Stimulated activated naive B cell treated with anti-CD40 and anti-IgM and Interleukin-4, amounts not matched to agents 10 μg/mL and 1 μg/mL and 100 μg/mL, for 72 hours (primary cell): ENCODE measurements around the gene CHAT.
A peak's percentile ranks its signal among the peaks of the same experiment; 100 is the strongest.

Experiments used
- ATAC-seq, 2 donors: fragments of 150-1000 bp; cut with Tn5 transposase; replicated peaks; 2 replicates each; pipeline ENCODE4 v1.10.0; 2021; ENCODE audit warnings: moderate library complexity in 1 of 2
- DNase-seq: peaks from one replicate; pipeline ENCODE4 v3.0.0; 2021
- H3K27ac Mint-ChIP-seq: one replicate; pipeline ENCODE4 v1.8.0; 2022; ENCODE audit warnings: mild to moderate bottlenecking, mixed read lengths
- H3K27me3 Mint-ChIP-seq, 2 donors: one replicate each; pipeline ENCODE4 v1.8.0; 2022; ENCODE audit warnings: mixed read lengths in 2 of 2
- H3K36me3 Mint-ChIP-seq, 2 donors: one replicate each; pipeline ENCODE4 v1.8.0; 2022; ENCODE audit warnings: mixed read lengths in 2 of 2, mild to moderate bottlenecking in 1 of 2
- H3K4me1 Mint-ChIP-seq, 2 donors: one replicate each; pipeline ENCODE4 v1.8.0; 2022; ENCODE audit warnings: mixed read lengths in 2 of 2, mild to moderate bottlenecking in 1 of 2
- H3K4me3 Mint-ChIP-seq, 2 donors: one replicate each; pipeline ENCODE4 v1.8.0; 2022; ENCODE audit warnings: mild to moderate bottlenecking in 2 of 2, mixed read lengths in 2 of 2, moderate library complexity in 1 of 2
- H3K9me3 Mint-ChIP-seq, 2 donors: one replicate each; pipeline ENCODE4 v1.8.0; 2022; ENCODE audit warnings: mixed read lengths in 2 of 2, mild to moderate bottlenecking in 1 of 2

The CHAT gene

GRCh38 chr10:49643241-49644034, 29.6 kb downstream of the CHAT start:
- Mint-ChIP-seq H3K27me3 (peaks cover 28 to 29% of the 10 kb centered on the region in 2 donors), H3K4me3 (no peak overlapping the region), H3K27ac (no peak overlapping the region), H3K4me1 (no peaks in the 10 kb centered on the region), H3K9me3 (no peaks in the 10 kb centered on the region), H3K36me3 (no peaks in the 10 kb centered on the region)
- ATAC-seq (no peak), DNase-seq (no peak)

GRCh38 chr10:49644035-49644646, 30.3 kb downstream of the CHAT start:
- H3K4me3 Mint-ChIP-seq, result no peak overlapping the region
- ATAC-seq (no peak), DNase-seq (no peak)
- no peaks in the 10 kb centered on the region for H3K9me3 Mint-ChIP-seq
- peaks cover 0 to 1% of the 10 kb centered on the region in 2 donors for H3K4me1 Mint-ChIP-seq
- no peak overlapping the region for H3K27ac Mint-ChIP-seq
- H3K36me3 Mint-ChIP-seq, result no peaks in the 10 kb centered on the region
- peaks cover 28 to 29% of the 10 kb centered on the region in 2 donors for H3K27me3 Mint-ChIP-seq

GRCh38 chr10:49645417-49645816, 31.6 kb downstream of the CHAT start:
- Mint-ChIP-seq H3K4me3 (no peak overlapping the region), H3K9me3 (no peaks in the 10 kb centered on the region), H3K27me3 (peaks cover 22 to 28% of the 10 kb centered on the region in 2 donors), H3K36me3 (no peaks in the 10 kb centered on the region), H3K27ac (no peak overlapping the region), H3K4me1 (peaks cover 8% of the 10 kb centered on the region in 2 donors)
- DNase-seq (no peak), ATAC-seq (no peak)

- Mint-ChIP-seq H3K36me3 (no peaks in the 10 kb centered on the region), H3K27ac (no peak overlapping the region), H3K27me3 (peaks cover 26 to 27% of the 10 kb centered on the region in 2 donors), H3K4me3 (no peak overlapping the region), H3K4me1 (peaks cover 8% of the 10 kb centered on the region in 2 donors), H3K9me3 (no peaks in the 10 kb centered on the region)
- ATAC-seq (no peak), DNase-seq (no peak)
These were observed 32.3 kb downstream of the CHAT start for GRCh38 chr10:49645871-49646870.

GRCh38 chr10:49647554-49647953, 33.7 kb downstream of the CHAT start:
- Mint-ChIP-seq H3K27ac (no peak overlapping the region), H3K36me3 (no peaks in the 10 kb centered on the region), H3K4me1 (peaks cover 8% of the 10 kb centered on the region in 2 donors), H3K27me3 (peaks cover 21 to 22% of the 10 kb centered on the region in 2 donors), H3K4me3 (no peak overlapping the region), H3K9me3 (no peaks in the 10 kb centered on the region)
- ATAC-seq (no peak), DNase-seq (no peak)

GRCh38 chr10:49647985-49648795, 34.4 kb downstream of the CHAT start:
- H3K4me1 Mint-ChIP-seq, result peaks cover 8 to 10% of the 10 kb centered on the region in 2 donors
- H3K27ac Mint-ChIP-seq, result no peak overlapping the region
- DNase-seq (no peak), ATAC-seq (no peak)
- H3K9me3 Mint-ChIP-seq, result no peaks in the 10 kb centered on the region
- peaks cover 24 to 25% of the 10 kb centered on the region in 2 donors for H3K27me3 Mint-ChIP-seq
- no peak overlapping the region for H3K4me3 Mint-ChIP-seq
- no peaks in the 10 kb centered on the region for H3K36me3 Mint-ChIP-seq

GRCh38 chr10:49649294-49649693, 35.5 kb downstream of the CHAT start:
- H3K36me3 Mint-ChIP-seq, result no peaks in the 10 kb centered on the region
- peak; percentile 7 for DNase-seq
- H3K27me3 Mint-ChIP-seq, result peaks cover 14 to 15% of the 10 kb centered on the region in 2 donors
- H3K27ac Mint-ChIP-seq, result no peak overlapping the region
- H3K4me3 Mint-ChIP-seq, result no peak overlapping the region
- ATAC-seq, result peak; percentile 52 to 72
- H3K9me3 Mint-ChIP-seq, result no peaks in the 10 kb centered on the region
- H3K4me1 Mint-ChIP-seq, result peaks cover 8 to 10% of the 10 kb centered on the region in 2 donors

- DNase-seq (no peak), ATAC-seq (peak in 1 of 2 donors; percentile 29)
- H3K27ac Mint-ChIP-seq, result no peak overlapping the region
- H3K27me3 Mint-ChIP-seq, result peaks cover 14 to 15% of the 10 kb centered on the region in 2 donors
- H3K4me3 Mint-ChIP-seq, result no peak overlapping the region
- no peaks in the 10 kb centered on the region for H3K9me3 Mint-ChIP-seq
- H3K4me1 Mint-ChIP-seq, result peaks cover 8 to 10% of the 10 kb centered on the region in 2 donors
- H3K36me3 Mint-ChIP-seq, result no peaks in the 10 kb centered on the region
These were observed 36.3 kb downstream of the CHAT start for GRCh38 chr10:49649936-49650723.

GRCh38 chr10:49650724-49651034, 36.8 kb downstream of the CHAT start:
- ATAC-seq (no peak), DNase-seq (no peak)
- no peaks in the 10 kb centered on the region for H3K36me3 Mint-ChIP-seq
- no peak overlapping the region for H3K4me3 Mint-ChIP-seq
- peaks cover 8 to 10% of the 10 kb centered on the region in 2 donors for H3K4me1 Mint-ChIP-seq
- H3K27me3 Mint-ChIP-seq, result peaks cover 14 to 15% of the 10 kb centered on the region in 2 donors
- H3K27ac Mint-ChIP-seq, result no peak overlapping the region
- no peaks in the 10 kb centered on the region for H3K9me3 Mint-ChIP-seq

- DNase-seq (no peak), ATAC-seq (no peak)
- peaks cover 15 to 18% of the 10 kb centered on the region in 2 donors for H3K27me3 Mint-ChIP-seq
- peaks cover 8 to 10% of the 10 kb centered on the region in 2 donors for H3K4me1 Mint-ChIP-seq
- no peak overlapping the region for H3K4me3 Mint-ChIP-seq
- H3K9me3 Mint-ChIP-seq, result peaks cover 0 to under 1% of the 10 kb centered on the region in 2 donors
- H3K36me3 Mint-ChIP-seq, result no peaks in the 10 kb centered on the region
- no peak overlapping the region for H3K27ac Mint-ChIP-seq
These were observed 37.4 kb downstream of the CHAT start for GRCh38 chr10:49651039-49651835.

- Mint-ChIP-seq H3K27me3 (peaks cover 21 to 24% of the 10 kb centered on the region in 2 donors), H3K4me3 (no peak overlapping the region), H3K9me3 (peaks cover 5 to 6% of the 10 kb centered on the region in 2 donors), H3K36me3 (no peaks in the 10 kb centered on the region), H3K4me1 (peaks cover 8 to 10% of the 10 kb centered on the region in 2 donors), H3K27ac (no peak overlapping the region)
- DNase-seq (no peak), ATAC-seq (no peak)
These were observed 38.1 kb downstream of the CHAT start for GRCh38 chr10:49651917-49652316.

- H3K36me3 Mint-ChIP-seq, result no peaks in the 10 kb centered on the region
- peaks cover 21 to 24% of the 10 kb centered on the region in 2 donors for H3K27me3 Mint-ChIP-seq
- H3K4me3 Mint-ChIP-seq, result no peak overlapping the region
- peaks cover 8 to 10% of the 10 kb centered on the region in 2 donors for H3K4me1 Mint-ChIP-seq
- no peak for DNase-seq
- no peak for ATAC-seq
- H3K9me3 Mint-ChIP-seq, result peaks cover 5 to 6% of the 10 kb centered on the region in 2 donors
- no peak overlapping the region for H3K27ac Mint-ChIP-seq
These were observed 38.8 kb downstream of the CHAT start for GRCh38 chr10:49652421-49653272.
